ENCODE measurements around the gene BCAS1.
A peak's percentile ranks its signal among the peaks of the same experiment; 100 is the strongest.

BCAS1 gene

DNA sequence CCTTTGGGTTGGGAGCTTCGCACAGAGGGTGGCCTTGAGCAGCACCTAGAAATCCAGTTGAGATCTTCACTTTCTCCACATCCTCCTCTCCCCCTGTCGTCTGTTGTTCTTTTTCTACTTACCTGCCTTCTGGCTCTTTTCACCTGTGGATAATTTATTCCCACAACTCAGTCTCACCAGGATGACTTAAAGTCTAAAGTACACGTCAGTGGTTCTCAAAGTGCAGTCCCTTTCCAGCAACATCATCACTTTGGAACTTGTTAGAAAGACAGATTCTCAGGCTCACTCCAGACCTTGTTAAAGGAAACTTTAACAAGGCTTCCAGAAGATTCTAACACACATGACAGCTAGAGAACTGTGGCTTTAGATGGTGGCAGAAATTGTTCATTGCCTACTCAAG lies 27.7 kb upstream of the BCAS1 start:
- Histone ChIP-seq H3K27ac (ENCODE audit: extremely low read depth, low read depth, low read length) (no peak overlapping the region), H3K4me1 (ENCODE audit: control insufficient read depth, insufficient read depth, low read length) (no peaks in the 10 kb centered on the region), H3K4me3 (ENCODE audit: low read depth, low read length) (no peak overlapping the region), H3K36me3 (ENCODE audit: control insufficient read depth in 2 of 2, insufficient read depth in 1 of 2, low read length in 2 of 2) (no peaks in the 10 kb centered on the region), H3K9me3 (ENCODE audit: control insufficient read depth, insufficient read depth, low read depth, low read length) (no peaks in the 10 kb centered on the region)
- TF ChIP-seq ZNF843 (tag by site-specific recombination; IDR thresholded peaks at IDR 0.05) (no peak), ZNF571 (tag by site-specific recombination; IDR thresholded peaks at IDR 0.05) (no peak), SP3 (tag by site-specific recombination; IDR thresholded peaks at IDR 0.05) (no peak), MEIS1 (CRISPR knock-in tag; IDR thresholded peaks at IDR 0.05; ENCODE audit: borderline replicate concordance) (no peak)
- TF ChIP-seq, protein P1, sequence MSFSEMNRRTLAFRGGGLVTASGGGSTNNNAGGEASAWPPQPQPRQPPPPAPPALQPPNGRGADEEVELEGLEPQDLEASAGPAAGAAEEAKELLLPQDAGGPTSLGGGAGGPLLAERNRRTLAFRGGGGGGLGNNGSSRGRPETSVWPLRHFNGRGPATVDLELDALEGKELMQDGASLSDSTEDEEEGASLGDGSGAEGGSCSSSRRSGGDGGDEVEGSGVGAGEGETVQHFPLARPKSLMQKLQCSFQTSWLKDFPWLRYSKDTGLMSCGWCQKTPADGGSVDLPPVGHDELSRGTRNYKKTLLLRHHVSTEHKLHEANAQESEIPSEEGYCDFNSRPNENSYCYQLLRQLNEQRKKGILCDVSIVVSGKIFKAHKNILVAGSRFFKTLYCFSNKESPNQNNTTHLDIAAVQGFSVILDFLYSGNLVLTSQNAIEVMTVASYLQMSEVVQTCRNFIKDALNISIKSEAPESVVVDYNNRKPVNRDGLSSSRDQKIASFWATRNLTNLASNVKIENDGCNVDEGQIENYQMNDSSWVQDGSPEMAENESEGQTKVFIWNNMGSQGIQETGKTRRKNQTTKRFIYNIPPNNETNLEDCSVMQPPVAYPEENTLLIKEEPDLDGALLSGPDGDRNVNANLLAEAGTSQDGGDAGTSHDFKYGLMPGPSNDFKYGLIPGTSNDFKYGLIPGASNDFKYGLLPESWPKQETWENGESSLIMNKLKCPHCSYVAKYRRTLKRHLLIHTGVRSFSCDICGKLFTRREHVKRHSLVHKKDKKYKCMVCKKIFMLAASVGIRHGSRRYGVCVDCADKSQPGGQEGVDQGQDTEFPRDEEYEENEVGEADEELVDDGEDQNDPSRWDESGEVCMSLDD (tag by site-specific recombination; IDR thresholded peaks at IDR 0.05): no peak
- TF ChIP-seq, protein P2, sequence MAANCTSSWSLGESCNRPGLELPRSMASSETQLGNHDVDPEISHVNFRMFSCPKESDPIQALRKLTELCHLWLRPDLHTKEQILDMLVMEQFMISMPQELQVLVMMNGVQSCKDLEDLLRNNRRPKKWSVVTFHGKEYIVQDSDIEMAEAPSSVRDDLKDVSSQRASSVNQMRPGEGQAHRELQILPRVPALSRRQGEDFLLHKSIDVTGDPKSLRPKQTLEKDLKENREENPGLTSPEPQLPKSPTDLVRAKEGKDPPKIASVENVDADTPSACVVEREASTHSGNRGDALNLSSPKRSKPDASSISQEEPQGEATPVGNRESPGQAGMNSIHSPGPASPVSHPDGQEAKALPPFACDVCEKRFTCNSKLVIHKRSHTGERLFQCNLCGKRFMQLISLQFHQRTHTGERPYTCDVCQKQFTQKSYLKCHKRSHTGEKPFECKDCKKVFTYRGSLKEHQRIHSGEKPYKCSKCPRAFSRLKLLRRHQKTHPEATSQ (tag by site-specific recombination; IDR thresholded peaks at IDR 0.05): no peak
- TF ChIP-seq, protein P3, sequence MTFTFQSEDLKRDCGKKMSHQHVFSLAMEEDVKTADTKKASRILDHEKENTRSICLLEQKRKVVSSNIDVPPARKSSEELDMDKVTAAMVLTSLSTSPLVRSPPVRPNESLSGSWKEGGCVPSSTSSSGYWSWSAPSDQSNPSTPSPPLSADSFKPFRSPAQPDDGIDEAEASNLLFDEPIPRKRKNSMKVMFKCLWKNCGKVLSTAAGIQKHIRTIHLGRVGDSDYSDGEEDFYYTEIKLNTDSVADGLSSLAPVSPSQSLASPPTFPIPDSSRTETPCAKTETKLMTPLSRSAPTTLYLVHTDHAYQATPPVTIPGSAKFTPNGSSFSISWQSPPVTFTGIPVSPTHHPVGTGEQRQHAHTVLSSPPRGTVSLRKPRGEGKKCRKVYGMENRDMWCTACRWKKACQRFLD (tag by site-specific recombination; IDR thresholded peaks at IDR 0.05): no peak
- TF ChIP-seq, protein P4, sequence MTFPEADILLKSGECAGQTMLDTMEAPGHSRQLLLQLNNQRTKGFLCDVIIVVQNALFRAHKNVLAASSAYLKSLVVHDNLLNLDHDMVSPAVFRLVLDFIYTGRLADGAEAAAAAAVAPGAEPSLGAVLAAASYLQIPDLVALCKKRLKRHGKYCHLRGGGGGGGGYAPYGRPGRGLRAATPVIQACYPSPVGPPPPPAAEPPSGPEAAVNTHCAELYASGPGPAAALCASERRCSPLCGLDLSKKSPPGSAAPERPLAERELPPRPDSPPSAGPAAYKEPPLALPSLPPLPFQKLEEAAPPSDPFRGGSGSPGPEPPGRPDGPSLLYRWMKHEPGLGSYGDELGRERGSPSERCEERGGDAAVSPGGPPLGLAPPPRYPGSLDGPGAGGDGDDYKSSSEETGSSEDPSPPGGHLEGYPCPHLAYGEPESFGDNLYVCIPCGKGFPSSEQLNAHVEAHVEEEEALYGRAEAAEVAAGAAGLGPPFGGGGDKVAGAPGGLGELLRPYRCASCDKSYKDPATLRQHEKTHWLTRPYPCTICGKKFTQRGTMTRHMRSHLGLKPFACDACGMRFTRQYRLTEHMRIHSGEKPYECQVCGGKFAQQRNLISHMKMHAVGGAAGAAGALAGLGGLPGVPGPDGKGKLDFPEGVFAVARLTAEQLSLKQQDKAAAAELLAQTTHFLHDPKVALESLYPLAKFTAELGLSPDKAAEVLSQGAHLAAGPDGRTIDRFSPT (tag by site-specific recombination; IDR thresholded peaks at IDR 0.05): no peak
- ChIA-PET POLR2A (no interaction called here), CTCF (interaction anchor here (2.6 to 15.5 kb wide), 2 partner anchors 97 to 104 kb away, joined by 15 to 361 read pairs; no protein-coding TSS in a partner anchor)

DNA sequence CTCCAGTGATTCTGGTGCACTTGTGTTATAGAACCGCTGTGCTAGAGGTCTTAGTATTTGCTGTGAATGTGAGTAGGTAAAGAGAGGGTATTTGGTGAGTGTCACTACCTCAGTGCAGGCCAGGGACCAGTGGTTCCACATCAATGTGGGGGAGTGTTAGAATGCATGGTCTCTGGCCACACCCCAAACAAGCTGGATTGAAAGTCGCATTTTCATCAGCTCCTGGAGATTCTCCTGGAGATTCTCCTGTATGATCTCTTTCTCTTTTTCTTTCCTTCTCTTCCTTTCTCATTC lies 26.8 kb upstream of the BCAS1 start:
- Histone ChIP-seq H3K27ac (ENCODE audit: extremely low read depth, low read depth, low read length) (no peak overlapping the region), H3K36me3 (ENCODE audit: control insufficient read depth in 2 of 2, insufficient read depth in 1 of 2, low read length in 2 of 2) (no peaks in the 10 kb centered on the region), H3K4me1 (ENCODE audit: control insufficient read depth, insufficient read depth, low read length) (no peaks in the 10 kb centered on the region), H3K4me3 (ENCODE audit: low read depth, low read length) (no peak overlapping the region), H3K9me3 (ENCODE audit: control insufficient read depth, insufficient read depth, low read depth, low read length) (no peaks in the 10 kb centered on the region)
- POLR2A ChIA-PET: no interaction called here
- TF ChIP-seq ZNF670 (tag by site-specific recombination; IDR thresholded peaks at IDR 0.05; ENCODE audit: low read depth) (no peak), ZNF311 (tag by site-specific recombination; IDR thresholded peaks at IDR 0.05; ENCODE audit: borderline replicate concordance) (no peak), PRDM1 (tag by site-specific recombination; IDR thresholded peaks at IDR 0.05) (peak; percentile 59; the same call in 1 of the 2 replicates)
- TF ChIP-seq, protein P5, sequence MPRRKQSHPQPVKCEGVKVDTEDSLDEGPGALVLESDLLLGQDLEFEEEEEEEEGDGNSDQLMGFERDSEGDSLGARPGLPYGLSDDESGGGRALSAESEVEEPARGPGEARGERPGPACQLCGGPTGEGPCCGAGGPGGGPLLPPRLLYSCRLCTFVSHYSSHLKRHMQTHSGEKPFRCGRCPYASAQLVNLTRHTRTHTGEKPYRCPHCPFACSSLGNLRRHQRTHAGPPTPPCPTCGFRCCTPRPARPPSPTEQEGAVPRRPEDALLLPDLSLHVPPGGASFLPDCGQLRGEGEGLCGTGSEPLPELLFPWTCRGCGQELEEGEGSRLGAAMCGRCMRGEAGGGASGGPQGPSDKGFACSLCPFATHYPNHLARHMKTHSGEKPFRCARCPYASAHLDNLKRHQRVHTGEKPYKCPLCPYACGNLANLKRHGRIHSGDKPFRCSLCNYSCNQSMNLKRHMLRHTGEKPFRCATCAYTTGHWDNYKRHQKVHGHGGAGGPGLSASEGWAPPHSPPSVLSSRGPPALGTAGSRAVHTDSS (tag by site-specific recombination; IDR thresholded peaks at IDR 0.05): no peak
- CTCF ChIA-PET: interaction anchor here (0.6 to 15.5 kb wide), 21 partner anchors 9 to 1899 kb away, joined by 3 to 361 read pairs (median 4); partner anchors contain the start of gene PFDN4

DNA sequence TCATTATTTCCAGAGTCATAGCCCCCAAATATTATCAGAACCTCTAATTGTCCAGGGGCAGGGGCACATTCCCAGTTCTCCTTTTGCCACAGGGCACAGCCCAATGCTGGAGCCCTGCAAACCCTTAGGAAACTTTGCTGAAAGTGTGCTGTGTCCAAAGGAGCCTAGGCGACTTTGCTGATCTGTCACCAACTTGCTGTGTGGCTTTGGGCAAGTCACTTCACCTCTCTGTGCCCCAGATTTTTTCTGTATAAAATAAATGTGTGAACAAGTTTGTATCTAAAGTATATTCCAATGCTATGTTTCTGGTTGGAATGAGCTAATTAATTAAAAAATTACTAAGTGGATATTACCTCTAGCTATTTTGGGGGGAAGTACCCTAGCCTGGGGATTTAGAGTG lies 25.4 kb upstream of the BCAS1 start:
- POLR2A ChIA-PET: no interaction called here
- Histone ChIP-seq H3K4me3 (ENCODE audit: low read depth, low read length) (no peak overlapping the region), H3K36me3 (ENCODE audit: control insufficient read depth in 2 of 2, insufficient read depth in 1 of 2, low read length in 2 of 2) (no peaks in the 10 kb centered on the region)
- no peak for TF ChIP-seq ZNF19 (tag by site-specific recombination; IDR thresholded peaks at IDR 0.05; ENCODE audit: low read depth)
- no peak for TF ChIP-seq HOXC10 (CRISPR knock-in tag; IDR thresholded peaks at IDR 0.05)
- TF ChIP-seq, protein P6, sequence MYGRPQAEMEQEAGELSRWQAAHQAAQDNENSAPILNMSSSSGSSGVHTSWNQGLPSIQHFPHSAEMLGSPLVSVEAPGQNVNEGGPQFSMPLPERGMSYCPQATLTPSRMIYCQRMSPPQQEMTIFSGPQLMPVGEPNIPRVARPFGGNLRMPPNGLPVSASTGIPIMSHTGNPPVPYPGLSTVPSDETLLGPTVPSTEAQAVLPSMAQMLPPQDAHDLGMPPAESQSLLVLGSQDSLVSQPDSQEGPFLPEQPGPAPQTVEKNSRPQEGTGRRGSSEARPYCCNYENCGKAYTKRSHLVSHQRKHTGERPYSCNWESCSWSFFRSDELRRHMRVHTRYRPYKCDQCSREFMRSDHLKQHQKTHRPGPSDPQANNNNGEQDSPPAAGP (tag by site-specific recombination; IDR thresholded peaks at IDR 0.05): no peak
- TF ChIP-seq ELK4 (IDR thresholded peaks at IDR 0.05; ENCODE audit: borderline replicate concordance, low read depth, low read length): no peak
- TF ChIP-seq, protein P4 (tag by site-specific recombination; IDR thresholded peaks at IDR 0.05): no peak
- TF ChIP-seq GLI4 (tag by site-specific recombination; IDR thresholded peaks at IDR 0.05): no peak

More for the DNA sequence above, 25.4 kb upstream of the BCAS1 start:
- CTCF ChIA-PET: interaction anchor here (0.6 to 15.5 kb wide), 8 partner anchors 10 to 552 kb away, joined by 3 to 361 read pairs (median 6); partner anchors contain the start of gene PFDN4
- H3K27ac ChIP-seq (ENCODE audit: extremely low read depth, low read depth, low read length): no peak overlapping the region
- H3K9me3 ChIP-seq (ENCODE audit: control insufficient read depth, insufficient read depth, low read depth, low read length): no peaks in the 10 kb centered on the region
- H3K4me1 ChIP-seq (ENCODE audit: control insufficient read depth, insufficient read depth, low read length): no peaks in the 10 kb centered on the region

All from HEK293 (cell line).